GM18498 (cell line): Measurements from ENCODE around the gene TMEM60.
A peak's percentile ranks its signal among the peaks of the same experiment; 100 is the strongest.

ENCODE experiments used
- ATAC-seq: cut with Tn5 transposase; IDR thresholded peaks from one replicate; pipeline ENCODE4 v1.9.1; 2021; ENCODE audit warnings: mild to moderate bottlenecking, moderate library complexity; ENCODE audit not compliant: unreplicated experiment

The TMEM60 gene

GRCh38 chr7:77782383-77782782 is 15.9 kb downstream of the TMEM60 start:
- ATAC-seq, result no peak

GRCh38 chr7:77778535-77778934 is 19.7 kb downstream of the TMEM60 start:
- ATAC-seq, result no peak

- ATAC-seq, result no peak
Measured at GRCh38 chr7:77771901-77772300, 26.3 kb downstream of the TMEM60 start.

- ATAC-seq, result no peak
Measured at GRCh38 chr7:77770316-77770715, 27.9 kb downstream of the TMEM60 start.

GRCh38 chr7:77766801-77767605 is 31.2 kb downstream of the TMEM60 start:
- no peak for ATAC-seq

GRCh38 chr7:77765906-77766800 is 32.1 kb downstream of the TMEM60 start:
- no peak for ATAC-seq

- ATAC-seq, result no peak
Measured at GRCh38 chr7:77765481-77765880, 32.8 kb downstream of the TMEM60 start.

GRCh38 chr7:77760809-77761453 is 37.3 kb downstream of the TMEM60 start:
- ATAC-seq, result no peak

- no peak for ATAC-seq
Measured at GRCh38 chr7:77759294-77759889, 38.8 kb downstream of the TMEM60 start.

GRCh38 chr7:77757589-77757988 is 40.6 kb downstream of the TMEM60 start:
- peak; percentile 90 for ATAC-seq

- no peak for ATAC-seq
Measured at GRCh38 chr7:77753173-77753572, 45.1 kb downstream of the TMEM60 start.

GRCh38 chr7:77752016-77752415 is 46.2 kb downstream of the TMEM60 start:
- no peak for ATAC-seq

- no peak for ATAC-seq
Measured at GRCh38 chr7:77747718-77748117, 50.5 kb downstream of the TMEM60 start.

- ATAC-seq, result no peak
Measured at GRCh38 chr7:77747178-77747577, 51.1 kb downstream of the TMEM60 start.

- no peak for ATAC-seq
Measured at GRCh38 chr7:77746824-77747165, 51.4 kb downstream of the TMEM60 start.

- no peak for ATAC-seq
Measured at GRCh38 chr7:77746164-77746823, 51.9 kb downstream of the TMEM60 start.

- no peak for ATAC-seq
Measured at GRCh38 chr7:77745746-77746145, 52.5 kb downstream of the TMEM60 start.
